ENCODE measurements around the gene SLC2A5.

GRCh38 chr1:9097947-9098705 lies 28.7 kb upstream of the SLC2A5 start:
- no peak for TF ChIP-seq TCF12 (IDR thresholded peaks at IDR 0.05; ENCODE audit: low read depth)
- no peak for TF ChIP-seq CEBPB (IDR thresholded peaks at IDR 0.05)
- no peak for TF ChIP-seq RAD21 (IDR thresholded peaks at IDR 0.05; ENCODE audit: low read depth)
- no peak for TF ChIP-seq YY1 (IDR thresholded peaks at IDR 0.05; ENCODE audit: low read depth)
- TF ChIP-seq EP300 (IDR thresholded peaks at IDR 0.05; ENCODE audit: borderline replicate concordance): no peak
- no peak for TF ChIP-seq TAF1 (IDR thresholded peaks at IDR 0.05; ENCODE audit: low read depth)
- no peak for TF ChIP-seq EGR1 (IDR thresholded peaks at IDR 0.05)
- TF ChIP-seq REST (IDR thresholded peaks at IDR 0.05; ENCODE audit: low read depth): no peak
- no peak for TF ChIP-seq TEAD4 (IDR thresholded peaks at IDR 0.05)
- no peak for TF ChIP-seq CREB1 (IDR thresholded peaks at IDR 0.05; ENCODE audit: low read depth)
- TF ChIP-seq USF1 (IDR thresholded peaks at IDR 0.05): no peak
- no peak for TF ChIP-seq FOXM1 (IDR thresholded peaks at IDR 0.05; ENCODE audit: borderline replicate concordance, low read depth)

Data from Ishikawa (cell line).